GM12878 (cell line): ENCODE data around the gene HDAC5. TPM values are rescaled to one million over a fixed set of nuclear protein-coding genes. Genes with fewer than 3 reads are reported as not detected.

Source experiments
- ATAC-seq: fragments of 200-7000 bp; cut with Tn5 transposase; 3 replicates; pipeline ENCODE4 v1.9.1; 2020; ENCODE audit warnings: mild to moderate bottlenecking, moderate library complexity
- BruUV-seq: library from RNA; stranded (reverse); fragments of 400-500 nt; replicated peaks from 2 replicates; lab custom pipeline; 2021; lab: Mats Ljungman, UMichigan
- CTCF ChIA-PET: fragments of 300-600 bp; sonication (Branson Sonifier 250); formaldehyde crosslinking; extraction: SDS; loops from one replicate; lab custom pipeline; 2021; ENCODE audit warnings: inconsistent platforms; lab: Yijun Ruan, JAX
- POLR2A ChIA-PET: fragments of 350-600 bp; formaldehyde crosslinking; extraction: SDS; loops from one replicate; lab custom pipeline; 2021; ENCODE audit warnings: inconsistent platforms; lab: Charles Lee
- RAD21 ChIA-PET: fragments of 300-600 bp; sonication (Branson Sonifier 250); formaldehyde crosslinking; loops from one replicate; lab custom pipeline; 2023; ENCODE audit warnings: antibody characterized with exemption; ENCODE audit not compliant: unreplicated experiment; lab: Charles Lee
- SMC1A ChIA-PET: fragments of 300-600 bp; sonication (Branson Sonifier 250); formaldehyde crosslinking; loops from one replicate; lab custom pipeline; 2023; ENCODE audit not compliant: unreplicated experiment, uncharacterized antibody; lab: Charles Lee
- DNase-seq: peaks from one replicate; pipeline ENCODE4 v3.0.0-alpha.2; 2011; ENCODE audit warnings: low read depth, low spot score
- FAIRE-seq: peaks from 3 replicates; lab custom pipeline; 2011; peaks lifted over from hg19 to GRCh38; lab: Jason Lieb, UNC
- H2AFZ ChIP-seq: 2 replicates; pipeline ENCODE4 v1.6.0; 2011; ENCODE audit warnings: low read depth, low read length, control low read depth; ENCODE audit not compliant: control insufficient read depth
- H3K27ac ChIP-seq: 2 replicates; pipeline ENCODE4 v1.5.1; 2011; ENCODE audit warnings: control low read depth; ENCODE audit not compliant: control insufficient read depth, insufficient read depth
- H3K27me3 ChIP-seq, 2 experiments: replicated peaks in 1 of 2; 2 replicates each; pipeline versions ENCODE4 v1.6.0 to v1.6.1; 2011; ENCODE audit warnings: low read length in 1 of 2; ENCODE audit not compliant: control insufficient read depth in 2 of 2, insufficient read depth in 2 of 2
- H3K36me3 ChIP-seq, 2 experiments: 2 replicates each; pipeline ENCODE4 v1.5.1; 2011; ENCODE audit warnings: low read length in 1 of 2; ENCODE audit not compliant: control insufficient read depth in 2 of 2, insufficient read depth in 2 of 2
- H3K4me1 ChIP-seq: 2 replicates; pipeline ENCODE4 v1.6.1; 2011; ENCODE audit warnings: mild to moderate bottlenecking, low read length, moderate library complexity, mixed read lengths; ENCODE audit not compliant: control insufficient read depth, insufficient read depth
- H3K4me2 ChIP-seq: 2 replicates; pipeline ENCODE4 v1.6.0; 2011; ENCODE audit warnings: control low read depth; ENCODE audit not compliant: control insufficient read depth, insufficient read depth
- H3K4me3 ChIP-seq: fragments of 200-600 bp; sonication (generic); 2 replicates; pipeline ENCODE4 v1.5.1; 2016
- H3K79me2 ChIP-seq: 2 replicates; pipeline ENCODE4 v1.6.0; 2011; ENCODE audit warnings: low read length; ENCODE audit not compliant: control insufficient read depth, insufficient read depth
- H3K9ac ChIP-seq: 2 replicates; pipeline ENCODE4 v1.8.0; 2011; ENCODE audit warnings: low read length, control low read depth, mixed read lengths; ENCODE audit not compliant: control insufficient read depth, insufficient read depth
- H3K9me3 ChIP-seq: replicated peaks from 3 replicates; pipeline ENCODE4 v1.5.1; 2011; ENCODE audit warnings: mild to moderate bottlenecking, low read length; ENCODE audit not compliant: control insufficient read depth, insufficient read depth
- H4K20me1 ChIP-seq: 2 replicates; pipeline ENCODE4 v1.6.0; 2011; ENCODE audit not compliant: control insufficient read depth, insufficient read depth
- BMI1 ChIP-seq: fragments of 450-650 bp; IDR thresholded peaks from 2 replicates; pipeline ENCODE4 v1.6.1; 2016; ENCODE audit warnings: mild to moderate bottlenecking, moderate library complexity, borderline replicate concordance
- CBX3 ChIP-seq: fragments of 200-600 bp; sonication (generic); IDR thresholded peaks from 2 replicates; pipeline ENCODE4 v1.6.1; 2016; ENCODE audit warnings: low read depth, borderline replicate concordance
- EZH2 ChIP-seq: IDR thresholded peaks from 2 replicates; pipeline ENCODE4 v1.6.1; 2012; ENCODE audit warnings: low read depth, mild to moderate bottlenecking, control low read depth, inconsistent platforms, low read length, borderline replicate concordance; ENCODE audit not compliant: control insufficient read depth
- GABPA ChIP-seq: IDR thresholded peaks from 2 replicates; pipeline ENCODE4 v1.6.1; 2014; ENCODE audit warnings: antibody characterized with exemption, low read depth, mild to moderate bottlenecking, inconsistent platforms
- HDAC6 ChIP-seq: fragments of 200-600 bp; sonication (generic); IDR thresholded peaks from one replicate; pipeline ENCODE4 v1.8.0; 2017; ENCODE audit warnings: antibody characterized with exemption; ENCODE audit not compliant: unreplicated experiment
- IRF3 ChIP-seq: fragments of 450-650 bp; IDR thresholded peaks from 2 replicates; pipeline ENCODE4 v1.6.1; 2014; ENCODE audit warnings: mild to moderate bottlenecking
- MAX ChIP-seq: IDR thresholded peaks from 2 replicates; pipeline ENCODE4 v1.6.1; 2012; ENCODE audit warnings: low read depth, low read length, improper control_type of control experiment
- NFYA ChIP-seq: IDR thresholded peaks from 2 replicates; pipeline ENCODE4 v1.6.1; 2011; ENCODE audit warnings: low read depth, mild to moderate bottlenecking, low read length, improper control_type of control experiment, borderline replicate concordance
- POLR2A ChIP-seq: IDR thresholded peaks from 2 replicates; pipeline ENCODE4 v1.6.1; 2011; ENCODE audit warnings: low read depth, mild to moderate bottlenecking, low read length
- TCF7 ChIP-seq: IDR thresholded peaks from 2 replicates; pipeline ENCODE4 v1.6.1; 2014; ENCODE audit warnings: antibody characterized with exemption, borderline replicate concordance
- ZBTB40 ChIP-seq: fragments of 450-650 bp; IDR thresholded peaks from 2 replicates; pipeline ENCODE4 v1.6.1; 2016; ENCODE audit warnings: mild to moderate bottlenecking, moderate library complexity, borderline replicate concordance
- WGBS: methylation state at CpG from one replicate; pipeline ENCODE4 v1.1.6; 2016; ENCODE audit warnings: low lambda C conversion rate; ENCODE audit not compliant: insufficient replicate concordance, insufficient coverage; ENCODE audit errors: missing lambda C conversion rate; 5-methylcytosine and 5-hydroxymethylcytosine counted together
- in situ Hi-C: fragments of 300-500 bp; cut with MboI; formaldehyde crosslinking; loops from 9 replicates; pipeline ENCODE4 v1.14.3; 2018; ENCODE audit warnings: mixed read lengths
- intact Hi-C: fragments of 100-400 bp; cut with micrococcal nuclease; formaldehyde crosslinking; loops from one replicate; pipeline ENCODE4 v1.14.2; 2022; ENCODE audit not compliant: unreplicated experiment
- polyA plus RNA-seq, 11 experiments: library from polyadenylated mRNA; depleted of rRNA in 4 of 11; unstranded in 6 of 11; stranded (reverse) in 5 of 11; fragments of >200 nt; fragmentation: Nextera tagmentation in 4 of 11; fragmentation: Illumina TruSeq in 1 of 11; extraction: Ambion mirVana in 4 of 11; extraction: Trizol in 1 of 11; gene quantifications; 1 replicate in 1 of 11; 2 replicates in 10 of 11; pipeline versions ENCODE4 v1.2.1 to v1.2.3, GENCODE V29; 2011 to 2016; ENCODE audit warnings: inconsistent platforms in 2 of 11, missing spikeins in 2 of 11, low read depth in 1 of 11
- total RNA-seq, 4 experiments: library from RNA; depleted of rRNA in 3 of 4; stranded (reverse); fragments of >200 nt in 3 of 4; fragmentation: Illumina TruSeq in 1 of 4; extraction: Trizol in 1 of 4; gene quantifications; 2 replicates each; pipeline versions ENCODE4 v1.2.1 to v1.2.3, GENCODE V29; 2013 to 2021

Gene HDAC5
- total and polyA plus RNA-seq, 10 of the 15 experiments (the other 5 are each of a cell fraction or from before 2014, with no cell fraction given), result 1.1 to 58.0 (median 27.3) TPM

- ChIA-PET SMC1A (no interaction called here), CTCF (interaction anchor here (0.6 to 1.4 kb wide), 2 partner anchors 25 to 122 kb away, joined by 3 read pairs; no protein-coding TSS in a partner anchor), POLR2A (interaction anchor here (0.6 kb wide), 1 partner anchor 111 kb away, joined by 3 read pairs; no protein-coding TSS in a partner anchor), RAD21 (no interaction called here)
- FAIRE-seq, result no peak
- H3K79me2 ChIP-seq, result no peaks in the 10 kb centered on the region
- no peak overlapping the region for H3K9ac ChIP-seq
- H3K27me3 ChIP-seq, result no peaks in the 10 kb centered on the region
- no peak overlapping the region for H3K4me3 ChIP-seq
- ATAC-seq, result no peak
- no peak overlapping the region for H2AFZ ChIP-seq
- no peaks in the 10 kb centered on the region for H3K9me3 ChIP-seq
- no peaks in the 10 kb centered on the region for H3K4me1 ChIP-seq
- in situ Hi-C loops, result no loop called here
- no peak for DNase-seq
- no peak overlapping the region for H3K4me2 ChIP-seq
- intact Hi-C loops, result no loop called here
- peaks cover 5 to 41% of the 10 kb centered on the region in 2 experiments; a peak in 3 of 4 replicates for H3K36me3 ChIP-seq
- no peak overlapping the region for H3K27ac ChIP-seq
- no TSS peak for BruUV-seq
- no peak for TF ChIP-seq HDAC6
- TF ChIP-seq IRF3, result no peak
- no peak for TF ChIP-seq NFYA
- TF ChIP-seq EZH2, result no peak
- no peak for TF ChIP-seq CBX3
- no peak for TF ChIP-seq BMI1
- WGBS, result 94% methylated on average over 16 of the region's 16 CpGs
- no peaks in the 10 kb centered on the region; the same call in 1 of the 2 replicates for H4K20me1 ChIP-seq
These were observed 35.2 kb downstream of the HDAC5 start for GRCh38 chr17:44088254-44088653.

GRCh38 chr17:44087319-44087718 lies 36.1 kb downstream of the HDAC5 start:
- no peak for FAIRE-seq
- H3K9ac ChIP-seq, result no peak overlapping the region
- TF ChIP-seq MAX (no peak), TCF7 (no peak), ZBTB40 (no peak), GABPA (no peak), POLR2A (no peak)

More at GRCh38 chr17:44087319-44087718, 36.1 kb downstream of the HDAC5 start:
- H4K20me1 ChIP-seq, result no peaks in the 10 kb centered on the region; the same call in 1 of the 2 replicates
- no peak overlapping the region for H3K4me2 ChIP-seq
- WGBS, result 87% methylated on average over 8 of the region's 8 CpGs
- H3K27ac ChIP-seq, result no peak overlapping the region
- POLR2A ChIA-PET, result interaction anchor here (0.6 kb wide), 1 partner anchor 20 kb away, joined by 4 read pairs; no protein-coding TSS in a partner anchor
- in situ Hi-C loops, result no loop called here
- BruUV-seq, result no TSS peak
- RAD21 ChIA-PET, result no interaction called here
- H3K4me3 ChIP-seq, result no peak overlapping the region
- H3K36me3 ChIP-seq, result peaks cover 10 to 41% of the 10 kb centered on the region in 2 experiments; a peak in 3 of 4 replicates
- ATAC-seq, result no peak
- no peak overlapping the region for H2AFZ ChIP-seq
- SMC1A ChIA-PET, result no interaction called here
- no peaks in the 10 kb centered on the region for H3K9me3 ChIP-seq
- no peaks in the 10 kb centered on the region for H3K4me1 ChIP-seq
- H3K27me3 ChIP-seq, result no peaks in the 10 kb centered on the region
- intact Hi-C loops, result no loop called here
- no peaks in the 10 kb centered on the region for H3K79me2 ChIP-seq
- no peak for DNase-seq
- CTCF ChIA-PET, result no interaction called here
